Measurements from ENCODE around the gene IQSEC1.

IQSEC1 gene

GRCh38 chr3:12910356-12911099 is 162.7 kb downstream of the IQSEC1 start:
- no peak for DNase-seq (ENCODE audit: low read depth in 2 of 3, low spot score in 2 of 3)

- DNase-seq (ENCODE audit: low read depth in 2 of 3, low spot score in 2 of 3) = no peak
These were observed 163.5 kb downstream of the IQSEC1 start for GRCh38 chr3:12909710-12910109.

GRCh38 chr3:12908859-12909258 is 164.4 kb downstream of the IQSEC1 start:
- DNase-seq (ENCODE audit: low read depth in 2 of 3, low spot score in 2 of 3) = no peak

GRCh38 chr3:12908136-12908730 is 165.0 kb downstream of the IQSEC1 start:
- DNase-seq (ENCODE audit: low read depth in 2 of 3, low spot score in 2 of 3) = no peak

GRCh38 chr3:12907729-12908128 is 165.5 kb downstream of the IQSEC1 start:
- no peak for DNase-seq (ENCODE audit: low read depth in 2 of 3, low spot score in 2 of 3)

GRCh38 chr3:12907296-12907695 is 165.9 kb downstream of the IQSEC1 start:
- DNase-seq (ENCODE audit: low read depth in 2 of 3, low spot score in 2 of 3) = no peak

GRCh38 chr3:12906916-12907290 is 166.3 kb downstream of the IQSEC1 start:
- no peak for DNase-seq (ENCODE audit: low read depth in 2 of 3, low spot score in 2 of 3)

GRCh38 chr3:12906141-12906915 is 166.9 kb downstream of the IQSEC1 start:
- DNase-seq (ENCODE audit: low read depth in 2 of 3, low spot score in 2 of 3) = no peak

- no peak for DNase-seq (ENCODE audit: low read depth in 2 of 3, low spot score in 2 of 3)
These were observed 167.7 kb downstream of the IQSEC1 start for GRCh38 chr3:12905316-12906071.

GRCh38 chr3:12904951-12905315 is 168.3 kb downstream of the IQSEC1 start:
- no peak for DNase-seq (ENCODE audit: low read depth in 2 of 3, low spot score in 2 of 3)

GRCh38 chr3:12903881-12904280 is 169.3 kb downstream of the IQSEC1 start:
- no peak for DNase-seq (ENCODE audit: low read depth in 2 of 3, low spot score in 2 of 3)

- no peak for DNase-seq (ENCODE audit: low read depth in 2 of 3, low spot score in 2 of 3)
These were observed 170.0 kb downstream of the IQSEC1 start for GRCh38 chr3:12903000-12903800.

- DNase-seq (ENCODE audit: low read depth in 2 of 3, low spot score in 2 of 3) = no peak
These were observed 170.8 kb downstream of the IQSEC1 start for GRCh38 chr3:12902181-12902999.

- DNase-seq (ENCODE audit: low read depth in 2 of 3, low spot score in 2 of 3) = no peak
These were observed 171.6 kb downstream of the IQSEC1 start for GRCh38 chr3:12901623-12902045.

GRCh38 chr3:12900885-12901411 is 172.3 kb downstream of the IQSEC1 start:
- no peak for DNase-seq (ENCODE audit: low read depth in 2 of 3, low spot score in 2 of 3)

GRCh38 chr3:12898965-12899755 is 174.1 kb downstream of the IQSEC1 start:
- no peak for DNase-seq (ENCODE audit: low read depth in 2 of 3, low spot score in 2 of 3)

GRCh38 chr3:12898290-12898964 is 174.8 kb downstream of the IQSEC1 start:
- DNase-seq (ENCODE audit: low read depth in 2 of 3, low spot score in 2 of 3) = no peak

All from activated CD8-positive, alpha-beta memory T cell treated with anti-CD3 and anti-CD28 coated beads for 48 hours (primary cell).